Ectodermal cell (in vitro differentiated cells): ENCODE measurements around the gene ZNF524.

Experiments used
- H3K27ac ChIP-seq: 2 replicates; pipeline ENCODE4 v1.7.0; 2013; ENCODE audit warnings: mild to moderate bottlenecking, low read depth, low read length; ENCODE audit not compliant: insufficient read depth, poor library complexity, severe bottlenecking
- H3K27me3 ChIP-seq: 2 replicates; pipeline ENCODE4 v1.7.0; 2013; ENCODE audit warnings: mild to moderate bottlenecking, low read length; ENCODE audit not compliant: insufficient read depth, control insufficient read depth, poor library complexity, severe bottlenecking
- H3K36me3 ChIP-seq: one replicate; pipeline ENCODE4 v1.7.0; 2013; ENCODE audit warnings: low read length; ENCODE audit not compliant: control insufficient read depth, insufficient read depth
- H3K4me1 ChIP-seq: one replicate; pipeline ENCODE4 v1.7.0; 2013; ENCODE audit warnings: low read length; ENCODE audit not compliant: control insufficient read depth, insufficient read depth
- H3K4me3 ChIP-seq: 2 replicates; pipeline ENCODE4 v1.7.0; 2013; ENCODE audit warnings: low read depth, low read length, control low read depth; ENCODE audit not compliant: insufficient read depth
- H3K9me3 ChIP-seq: 2 replicates; pipeline ENCODE4 v1.7.0; 2013; ENCODE audit warnings: mild to moderate bottlenecking, low read length, moderate library complexity; ENCODE audit not compliant: control insufficient read depth
- WGBS, 2 experiments: methylation state at CpG; one replicate each; pipeline ENCODE4 v1.1.7; 2013; ENCODE audit warnings: missing lambda C conversion rate in 2 of 2; 5-methylcytosine and 5-hydroxymethylcytosine counted together

Gene ZNF524

GRCh38 chr19:55611300-55611982, 11.4 kb downstream of the ZNF524 start:
- H3K27ac ChIP-seq, result no peak overlapping the region
- H3K27me3 ChIP-seq, result no peaks in the 10 kb centered on the region
- H3K4me1 ChIP-seq, result peaks cover 4% of the 10 kb centered on the region
- 95 to 96% methylated on average over 15 of the region's 15 CpGs for WGBS, 2 experiments
- H3K4me3 ChIP-seq, result no peak overlapping the region
- H3K36me3 ChIP-seq, result peaks cover 16% of the 10 kb centered on the region
- no peaks in the 10 kb centered on the region for H3K9me3 ChIP-seq

GRCh38 chr19:55611983-55612645, 12.0 kb downstream of the ZNF524 start:
- Histone ChIP-seq H3K9me3 (no peaks in the 10 kb centered on the region), H3K27ac (no peak overlapping the region), H3K27me3 (no peaks in the 10 kb centered on the region), H3K4me1 (no peaks in the 10 kb centered on the region), H3K36me3 (peaks cover 16% of the 10 kb centered on the region), H3K4me3 (no peak overlapping the region)
- WGBS, 2 experiments, result 96 to 98% methylated on average over 3 of the region's 3 CpGs

GRCh38 chr19:55613396-55613795, 13.3 kb downstream of the ZNF524 start:
- Histone ChIP-seq H3K36me3 (peaks cover 20% of the 10 kb centered on the region), H3K4me1 (no peaks in the 10 kb centered on the region), H3K4me3 (no peak overlapping the region), H3K9me3 (no peaks in the 10 kb centered on the region), H3K27me3 (no peaks in the 10 kb centered on the region), H3K27ac (no peak overlapping the region)
- 96 to 97% methylated on average over 27 of the region's 27 CpGs for WGBS, 2 experiments

GRCh38 chr19:55613930-55614710, 14.0 kb downstream of the ZNF524 start:
- 96% methylated on average over 75 of the region's 75 CpGs for WGBS, 2 experiments
- Histone ChIP-seq H3K27me3 (no peaks in the 10 kb centered on the region), H3K27ac (no peak overlapping the region), H3K36me3 (peaks cover 18% of the 10 kb centered on the region), H3K4me1 (no peaks in the 10 kb centered on the region), H3K4me3 (no peak overlapping the region), H3K9me3 (no peaks in the 10 kb centered on the region)

- Histone ChIP-seq H3K36me3 (peaks cover 14% of the 10 kb centered on the region), H3K27me3 (no peaks in the 10 kb centered on the region), H3K4me3 (no peak overlapping the region), H3K9me3 (no peaks in the 10 kb centered on the region), H3K4me1 (no peaks in the 10 kb centered on the region), H3K27ac (no peak overlapping the region)
- WGBS, 2 experiments, result 96 to 97% methylated on average over 95 to 98 of the region's 98 CpGs
These were observed 14.8 kb downstream of the ZNF524 start for GRCh38 chr19:55614711-55615542.

GRCh38 chr19:55615543-55616394, 15.7 kb downstream of the ZNF524 start:
- WGBS, 2 experiments, result 97% methylated on average over 88 of the region's 88 CpGs
- H3K4me1 ChIP-seq, result no peaks in the 10 kb centered on the region
- no peaks in the 10 kb centered on the region for H3K27me3 ChIP-seq
- H3K27ac ChIP-seq, result no peak overlapping the region
- H3K4me3 ChIP-seq, result no peak overlapping the region
- H3K9me3 ChIP-seq, result no peaks in the 10 kb centered on the region
- peaks cover 16% of the 10 kb centered on the region for H3K36me3 ChIP-seq

- Histone ChIP-seq H3K4me1 (no peaks in the 10 kb centered on the region), H3K4me3 (no peak overlapping the region), H3K36me3 (peaks cover 22% of the 10 kb centered on the region), H3K27ac (no peak overlapping the region), H3K27me3 (no peaks in the 10 kb centered on the region), H3K9me3 (no peaks in the 10 kb centered on the region)
- 97% methylated on average over 38 of the region's 38 CpGs for WGBS, 2 experiments
These were observed 16.3 kb downstream of the ZNF524 start for GRCh38 chr19:55616395-55616875.

GRCh38 chr19:55617426-55617825, 17.3 kb downstream of the ZNF524 start:
- Histone ChIP-seq H3K4me1 (no peaks in the 10 kb centered on the region), H3K27ac (no peak overlapping the region), H3K36me3 (peaks cover 22% of the 10 kb centered on the region), H3K9me3 (no peaks in the 10 kb centered on the region), H3K27me3 (no peaks in the 10 kb centered on the region), H3K4me3 (no peak overlapping the region)
- 91 to 94% methylated on average over 8 of the region's 8 CpGs for WGBS, 2 experiments

- no peaks in the 10 kb centered on the region for H3K9me3 ChIP-seq
- no peaks in the 10 kb centered on the region for H3K4me1 ChIP-seq
- H3K27ac ChIP-seq, result no peak overlapping the region
- peaks cover 18% of the 10 kb centered on the region for H3K36me3 ChIP-seq
- no peaks in the 10 kb centered on the region for H3K27me3 ChIP-seq
- 90 to 97% methylated on average over 4 to 7 of the region's 7 CpGs for WGBS, 2 experiments
- H3K4me3 ChIP-seq, result no peak overlapping the region
These were observed 18.3 kb downstream of the ZNF524 start for GRCh38 chr19:55618426-55618825.
